Thyroid gland (tissue), 4 donors: ENCODE measurements around the gene SHROOM3.

Experiments used
- POLR2A ChIP-seq, 2 donors: fragments of 450-650 bp; IDR thresholded peaks; one replicate each; pipeline ENCODE4 v1.6.1; 2017; ENCODE audit warnings: antibody characterized with exemption in 2 of 2, mild to moderate bottlenecking in 2 of 2, moderate library complexity in 1 of 2
- TF ChIP-seq, protein P1 (sequence below), 6 experiments: fragments of 200-600 bp in 3 of 6; fragments of 450-650 bp in 3 of 6; sonication (generic) in 3 of 6; IDR thresholded peaks; one replicate each; pipeline ENCODE4 v1.5.1; 2016 to 2019; ENCODE audit warnings: antibody characterized with exemption in 6 of 6, mild to moderate bottlenecking in 2 of 6, inconsistent platforms in 1 of 6, moderate library complexity in 1 of 6

GRCh38 chr4:76448211-76448610 lies 13.2 kb downstream of the SHROOM3 start:
- no peak for TF ChIP-seq POLR2A (IDR thresholded peaks at IDR 0.05)
- TF ChIP-seq, protein P1, sequence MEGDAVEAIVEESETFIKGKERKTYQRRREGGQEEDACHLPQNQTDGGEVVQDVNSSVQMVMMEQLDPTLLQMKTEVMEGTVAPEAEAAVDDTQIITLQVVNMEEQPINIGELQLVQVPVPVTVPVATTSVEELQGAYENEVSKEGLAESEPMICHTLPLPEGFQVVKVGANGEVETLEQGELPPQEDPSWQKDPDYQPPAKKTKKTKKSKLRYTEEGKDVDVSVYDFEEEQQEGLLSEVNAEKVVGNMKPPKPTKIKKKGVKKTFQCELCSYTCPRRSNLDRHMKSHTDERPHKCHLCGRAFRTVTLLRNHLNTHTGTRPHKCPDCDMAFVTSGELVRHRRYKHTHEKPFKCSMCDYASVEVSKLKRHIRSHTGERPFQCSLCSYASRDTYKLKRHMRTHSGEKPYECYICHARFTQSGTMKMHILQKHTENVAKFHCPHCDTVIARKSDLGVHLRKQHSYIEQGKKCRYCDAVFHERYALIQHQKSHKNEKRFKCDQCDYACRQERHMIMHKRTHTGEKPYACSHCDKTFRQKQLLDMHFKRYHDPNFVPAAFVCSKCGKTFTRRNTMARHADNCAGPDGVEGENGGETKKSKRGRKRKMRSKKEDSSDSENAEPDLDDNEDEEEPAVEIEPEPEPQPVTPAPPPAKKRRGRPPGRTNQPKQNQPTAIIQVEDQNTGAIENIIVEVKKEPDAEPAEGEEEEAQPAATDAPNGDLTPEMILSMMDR (IDR thresholded peaks at IDR 0.05): no peak
